Middle frontal gyrus (tissue), 1 donor: ENCODE measurements around the gene GLIPR2.
"Not testable (repeated sequence)": the region's sequence is repeated elsewhere in the genome, so short reads cannot be mapped to it uniquely, and the experiment has no call there.

Source experiments
- DNase-seq: peaks from one replicate; pipeline ENCODE4 v3.0.0-alpha.2; 2015; ENCODE audit warnings: low spot score; ENCODE audit errors: extremely low spot score

Gene GLIPR2

GRCh38 chr9:36143245-36143641 is 6.7 kb downstream of the GLIPR2 start:
- no peak for DNase-seq

GRCh38 chr9:36144309-36145232 is 8.0 kb downstream of the GLIPR2 start:
- no peak for DNase-seq

GRCh38 chr9:36145970-36146369 is 9.4 kb downstream of the GLIPR2 start:
- DNase-seq = no peak

- no peak for DNase-seq
These were observed 10.1 kb downstream of the GLIPR2 start for GRCh38 chr9:36146651-36147050.

GRCh38 chr9:36147441-36148175 is 11.1 kb downstream of the GLIPR2 start:
- no peak for DNase-seq

GRCh38 chr9:36148311-36149051 is 11.9 kb downstream of the GLIPR2 start:
- peak; percentile 80 for DNase-seq

- DNase-seq = no peak
These were observed 12.7 kb downstream of the GLIPR2 start for GRCh38 chr9:36149197-36149596.

- DNase-seq = no peak
These were observed 14.2 kb downstream of the GLIPR2 start for GRCh38 chr9:36150574-36151315.

- DNase-seq = no peak
These were observed 15.0 kb downstream of the GLIPR2 start for GRCh38 chr9:36151316-36152210.

- DNase-seq = no peak
These were observed 16.4 kb downstream of the GLIPR2 start for GRCh38 chr9:36152741-36153438.

- DNase-seq = no peak
These were observed 17.2 kb downstream of the GLIPR2 start for GRCh38 chr9:36153746-36154145.

- no peak for DNase-seq
These were observed 17.9 kb downstream of the GLIPR2 start for GRCh38 chr9:36154331-36154952.

GRCh38 chr9:36156116-36156515 is 19.6 kb downstream of the GLIPR2 start:
- DNase-seq = no peak

- no peak for DNase-seq
These were observed 21.6 kb downstream of the GLIPR2 start for GRCh38 chr9:36158122-36158521.

- no peak for DNase-seq
These were observed 22.4 kb downstream of the GLIPR2 start for GRCh38 chr9:36158917-36159316.

GRCh38 chr9:36159509-36159908 is 23.0 kb downstream of the GLIPR2 start:
- not testable (repeated sequence) for DNase-seq

GRCh38 chr9:36160126-36160525 is 23.6 kb downstream of the GLIPR2 start:
- not testable (repeated sequence) for DNase-seq

- DNase-seq = no peak
These were observed 24.7 kb downstream of the GLIPR2 start for GRCh38 chr9:36161187-36161586.

GRCh38 chr9:36162211-36162738 is 25.7 kb downstream of the GLIPR2 start:
- DNase-seq = no peak
